WI38 (cell line): ENCODE results near the gene CHMP1A.
"Not testable (repeated sequence)": the region's sequence is repeated elsewhere in the genome, so short reads cannot be mapped to it uniquely, and the experiment has no call there.

ENCODE experiments used
- H3K4me3 ChIP-seq: 2 replicates; pipeline ENCODE4 v1.5.1; 2011; ENCODE audit warnings: low read depth, mild to moderate bottlenecking, control low read depth, low read length
- CTCF ChIP-seq: IDR thresholded peaks from 2 replicates; pipeline ENCODE4 v1.5.1; 2012; ENCODE audit warnings: low read depth, mild to moderate bottlenecking, control low read depth, low read length

CHMP1A gene

GRCh38 chr16:89695086-89695874 is 37.8 kb upstream of the CHMP1A start:
- no peak for TF ChIP-seq CTCF
- no peak overlapping the region for H3K4me3 ChIP-seq

GRCh38 chr16:89694784-89695085 is 37.2 kb upstream of the CHMP1A start:
- not testable (repeated sequence) for H3K4me3 ChIP-seq

GRCh38 chr16:89693931-89694783 is 36.6 kb upstream of the CHMP1A start:
- no peak overlapping the region for H3K4me3 ChIP-seq
- TF ChIP-seq CTCF: no peak

- no peak overlapping the region for H3K4me3 ChIP-seq
- TF ChIP-seq CTCF: no peak
Measured at GRCh38 chr16:89693289-89693731, 35.8 kb upstream of the CHMP1A start.

GRCh38 chr16:89691986-89692569 is 34.6 kb upstream of the CHMP1A start:
- no peak overlapping the region for H3K4me3 ChIP-seq
- no peak for TF ChIP-seq CTCF

GRCh38 chr16:89691231-89691985 is 33.9 kb upstream of the CHMP1A start:
- H3K4me3 ChIP-seq: no peak overlapping the region
- TF ChIP-seq CTCF: no peak

- TF ChIP-seq CTCF: no peak
- no peak overlapping the region for H3K4me3 ChIP-seq
Measured at GRCh38 chr16:89690392-89690901, 32.9 kb upstream of the CHMP1A start.

- H3K4me3 ChIP-seq: not testable (repeated sequence)
Measured at GRCh38 chr16:89689621-89690020, 32.1 kb upstream of the CHMP1A start.
